ENCODE data around the gene GPR50.

Gene GPR50

DNA sequence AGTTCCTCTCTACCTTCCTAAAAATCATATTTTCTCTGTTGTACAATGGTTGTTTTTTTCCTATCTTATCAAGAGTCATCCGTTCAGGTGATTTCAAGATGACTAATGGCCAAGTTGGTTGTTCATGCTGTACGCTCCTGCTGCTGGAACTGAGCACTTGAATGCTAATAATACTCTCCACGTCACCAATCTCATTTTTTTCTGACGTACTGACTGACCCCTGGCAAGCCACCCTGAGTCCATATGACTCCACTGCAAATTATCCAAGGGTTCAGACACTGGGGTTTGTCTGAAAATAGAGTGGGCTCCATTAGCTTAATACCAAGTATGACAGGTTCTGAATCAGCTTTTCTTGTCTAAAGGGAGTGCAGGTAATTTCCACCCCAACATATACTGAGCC is 21.1 kb upstream of the GPR50 start:
- TF ChIP-seq, protein P1, sequence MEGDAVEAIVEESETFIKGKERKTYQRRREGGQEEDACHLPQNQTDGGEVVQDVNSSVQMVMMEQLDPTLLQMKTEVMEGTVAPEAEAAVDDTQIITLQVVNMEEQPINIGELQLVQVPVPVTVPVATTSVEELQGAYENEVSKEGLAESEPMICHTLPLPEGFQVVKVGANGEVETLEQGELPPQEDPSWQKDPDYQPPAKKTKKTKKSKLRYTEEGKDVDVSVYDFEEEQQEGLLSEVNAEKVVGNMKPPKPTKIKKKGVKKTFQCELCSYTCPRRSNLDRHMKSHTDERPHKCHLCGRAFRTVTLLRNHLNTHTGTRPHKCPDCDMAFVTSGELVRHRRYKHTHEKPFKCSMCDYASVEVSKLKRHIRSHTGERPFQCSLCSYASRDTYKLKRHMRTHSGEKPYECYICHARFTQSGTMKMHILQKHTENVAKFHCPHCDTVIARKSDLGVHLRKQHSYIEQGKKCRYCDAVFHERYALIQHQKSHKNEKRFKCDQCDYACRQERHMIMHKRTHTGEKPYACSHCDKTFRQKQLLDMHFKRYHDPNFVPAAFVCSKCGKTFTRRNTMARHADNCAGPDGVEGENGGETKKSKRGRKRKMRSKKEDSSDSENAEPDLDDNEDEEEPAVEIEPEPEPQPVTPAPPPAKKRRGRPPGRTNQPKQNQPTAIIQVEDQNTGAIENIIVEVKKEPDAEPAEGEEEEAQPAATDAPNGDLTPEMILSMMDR (IDR thresholded peaks at IDR 0.05), result no peak
- no peaks in the 10 kb centered on the region for H3K36me3 ChIP-seq
- H3K9me3 ChIP-seq, result no peaks in the 10 kb centered on the region
- H3K4me1 ChIP-seq (ENCODE audit: control insufficient read depth in 1 of 2, insufficient read depth in 1 of 2, low read depth in 1 of 2, low read length in 1 of 2), result no peaks in the 10 kb centered on the region
- no peaks in the 10 kb centered on the region for H3K27me3 ChIP-seq
- no peak overlapping the region for H3K27ac ChIP-seq
- no peak overlapping the region for H3K4me3 ChIP-seq (ENCODE audit: low read depth in 1 of 2, low read length in 1 of 2)

DNA sequence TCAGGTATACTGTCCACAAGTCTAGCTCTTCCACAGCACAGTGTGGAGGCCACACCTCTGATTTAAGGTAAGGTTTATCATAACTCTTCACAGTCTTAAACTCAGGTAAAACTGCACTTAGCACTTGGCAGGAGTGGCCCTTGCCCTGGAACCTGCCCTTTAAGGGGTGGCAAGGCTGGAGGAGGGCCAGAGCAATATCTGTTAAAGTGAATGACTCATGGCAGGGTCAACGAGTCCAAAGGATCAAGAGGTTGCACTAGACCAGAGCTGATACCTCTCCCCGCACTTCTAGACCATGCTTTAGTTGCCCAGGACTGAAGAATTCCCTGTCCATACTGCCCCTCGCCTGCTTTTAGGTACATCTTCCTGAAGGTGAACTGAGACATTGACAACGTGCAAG is 14.7 kb upstream of the GPR50 start:
- Histone ChIP-seq H3K27ac (no peak overlapping the region), H3K9me3 (no peaks in the 10 kb centered on the region), H3K4me3 (ENCODE audit: low read depth in 1 of 2, low read length in 1 of 2) (no peak overlapping the region), H3K27me3 (no peaks in the 10 kb centered on the region), H3K4me1 (ENCODE audit: control insufficient read depth in 1 of 2, insufficient read depth in 1 of 2, low read depth in 1 of 2, low read length in 1 of 2) (no peaks in the 10 kb centered on the region), H3K36me3 (no peaks in the 10 kb centered on the region)
- TF ChIP-seq, protein P1 (IDR thresholded peaks at IDR 0.05), result no peak

DNA sequence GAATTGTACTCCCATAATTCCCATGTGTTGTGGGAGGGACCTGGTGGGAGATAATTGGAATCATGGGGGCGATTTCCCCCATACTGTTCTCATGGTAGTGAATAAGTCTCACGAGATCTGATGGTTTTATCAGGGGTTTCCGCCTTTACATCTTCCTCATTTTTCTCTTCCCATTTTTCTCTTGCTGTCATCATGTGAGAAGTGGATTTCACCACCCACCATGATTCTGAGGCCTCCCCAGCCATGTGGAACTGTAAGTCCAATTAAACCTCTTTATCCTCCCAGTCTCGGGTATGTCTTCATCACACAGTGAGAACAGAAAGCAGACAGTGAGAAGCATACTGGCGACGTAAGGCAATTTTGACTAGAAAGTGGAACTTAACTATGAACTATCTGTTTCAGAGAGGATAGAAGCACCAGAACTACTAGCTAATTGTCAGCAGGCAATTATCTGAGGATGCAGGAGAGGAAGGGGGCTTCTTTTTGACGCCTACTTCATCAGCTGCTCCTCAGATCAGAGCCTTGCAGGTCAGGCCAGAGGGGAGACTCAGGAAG is 8.5 kb upstream of the GPR50 start:
- H3K4me1 ChIP-seq (ENCODE audit: control insufficient read depth in 1 of 2, insufficient read depth in 1 of 2, low read depth in 1 of 2, low read length in 1 of 2), result no peaks in the 10 kb centered on the region
- TF ChIP-seq, protein P1 (IDR thresholded peaks at IDR 0.05), result no peak
- no peaks in the 10 kb centered on the region for H3K27me3 ChIP-seq
- no peaks in the 10 kb centered on the region for H3K36me3 ChIP-seq
- H3K27ac ChIP-seq, result no peak overlapping the region
- no peaks in the 10 kb centered on the region for H3K9me3 ChIP-seq
- no peak overlapping the region for H3K4me3 ChIP-seq (ENCODE audit: low read depth in 1 of 2, low read length in 1 of 2)

DNA sequence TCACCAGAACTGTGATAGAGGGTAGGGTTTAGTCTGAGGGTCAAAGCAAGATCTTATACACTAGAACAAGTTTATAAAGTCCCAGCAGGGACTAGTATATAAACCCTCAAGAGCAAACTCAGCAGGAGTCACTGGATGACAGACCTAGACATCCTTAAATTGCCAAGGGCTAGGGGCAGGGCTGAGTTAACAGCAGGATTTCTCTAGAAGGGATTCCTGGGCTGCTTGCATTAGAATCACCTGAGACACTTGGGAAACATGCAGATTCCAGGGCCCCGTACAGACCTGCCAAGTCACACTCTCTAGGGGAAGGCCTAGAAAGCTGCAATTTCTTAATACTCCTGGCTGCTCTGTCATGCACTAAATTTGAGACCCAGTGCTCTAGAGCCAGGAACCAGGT is 6.6 kb upstream of the GPR50 start:
- H3K9me3 ChIP-seq, result no peaks in the 10 kb centered on the region
- no peaks in the 10 kb centered on the region for H3K4me1 ChIP-seq (ENCODE audit: control insufficient read depth in 1 of 2, insufficient read depth in 1 of 2, low read depth in 1 of 2, low read length in 1 of 2)
- H3K27me3 ChIP-seq, result peaks cover 17% of the 10 kb centered on the region
- no peaks in the 10 kb centered on the region for H3K36me3 ChIP-seq
- TF ChIP-seq, protein P1 (IDR thresholded peaks at IDR 0.05), result no peak
- no peak overlapping the region for H3K4me3 ChIP-seq (ENCODE audit: low read depth in 1 of 2, low read length in 1 of 2)
- H3K27ac ChIP-seq, result no peak overlapping the region

DNA sequence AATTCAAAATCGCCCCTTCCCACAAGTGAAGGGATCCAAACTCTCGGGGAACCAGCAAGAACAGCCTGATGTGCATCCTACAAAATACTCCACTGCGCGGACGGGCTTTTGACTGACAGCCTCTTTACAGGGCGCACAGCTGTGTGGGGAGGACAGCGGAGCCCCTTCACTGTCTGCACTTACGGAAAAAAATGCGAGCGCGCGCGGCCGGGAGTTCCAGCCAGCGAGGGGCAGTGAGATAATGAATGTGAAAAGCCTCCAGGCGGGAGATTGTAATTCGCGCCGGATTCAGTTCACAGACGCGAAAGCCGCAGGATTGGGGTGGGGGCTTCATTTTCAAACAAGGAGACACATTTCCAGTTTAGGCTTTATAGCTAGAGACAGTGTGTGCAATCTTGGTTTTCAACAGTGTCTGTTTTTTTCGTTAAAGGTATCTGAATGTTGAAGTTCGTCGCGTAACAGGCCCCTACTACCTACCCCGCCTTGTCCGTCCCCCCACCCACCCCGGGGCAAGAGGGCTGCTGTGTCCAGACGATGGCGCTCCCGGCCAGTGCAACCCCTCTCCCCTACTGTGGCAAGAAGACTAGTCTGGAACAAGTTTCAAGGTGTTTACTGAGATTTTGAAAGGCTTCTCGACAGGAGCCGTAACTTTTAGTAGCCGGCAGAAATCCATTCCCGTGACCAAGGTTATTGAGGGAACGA is 1.7 kb upstream of the GPR50 start:
- Histone ChIP-seq H3K36me3 (no peaks in the 10 kb centered on the region), H3K9me3 (no peaks in the 10 kb centered on the region), H3K4me3 (ENCODE audit: low read depth in 1 of 2, low read length in 1 of 2) (no peak overlapping the region), H3K27ac (no peak overlapping the region), H3K4me1 (ENCODE audit: control insufficient read depth in 1 of 2, insufficient read depth in 1 of 2, low read depth in 1 of 2, low read length in 1 of 2) (no peaks in the 10 kb centered on the region), H3K27me3 (peaks cover 66% of the 10 kb centered on the region)
- TF ChIP-seq, protein P1 (IDR thresholded peaks at IDR 0.05), result no peak
